HG03565 (cell line): Measurements from ENCODE around the gene SGMS1.
"Not testable (repeated sequence)": the region's sequence is repeated elsewhere in the genome, so short reads cannot be mapped to it uniquely, and the experiment has no call there.

Experiments used
- ATAC-seq: cut with Tn5 transposase; IDR thresholded peaks from one replicate; pipeline ENCODE4 v1.9.1; 2021; ENCODE audit warnings: mild to moderate bottlenecking, moderate library complexity; ENCODE audit not compliant: unreplicated experiment

The SGMS1 gene

GRCh38 chr10:50477287-50478203 is 146.2 kb downstream of the SGMS1 start:
- no peak for ATAC-seq

- ATAC-seq: no peak
These were observed 150.0 kb downstream of the SGMS1 start for GRCh38 chr10:50473756-50474155.

- no peak for ATAC-seq
These were observed 150.8 kb downstream of the SGMS1 start for GRCh38 chr10:50472914-50473313.

- ATAC-seq: no peak
These were observed 152.2 kb downstream of the SGMS1 start for GRCh38 chr10:50471583-50471975.

- no peak for ATAC-seq
These were observed 152.8 kb downstream of the SGMS1 start for GRCh38 chr10:50470798-50471582.

- ATAC-seq: peak; percentile 37
These were observed 153.4 kb downstream of the SGMS1 start for GRCh38 chr10:50470345-50470744.

- ATAC-seq: no peak
These were observed 154.0 kb downstream of the SGMS1 start for GRCh38 chr10:50469778-50470193.

- ATAC-seq: no peak
These were observed 154.5 kb downstream of the SGMS1 start for GRCh38 chr10:50469288-50469687.

- no peak for ATAC-seq
These were observed 156.5 kb downstream of the SGMS1 start for GRCh38 chr10:50467209-50467608.

GRCh38 chr10:50464004-50464409 is 159.7 kb downstream of the SGMS1 start:
- ATAC-seq: no peak

- no peak for ATAC-seq
These were observed 161.9 kb downstream of the SGMS1 start for GRCh38 chr10:50461834-50462233.

- no peak for ATAC-seq
These were observed 162.6 kb downstream of the SGMS1 start for GRCh38 chr10:50461123-50461522.

- no peak for ATAC-seq
These were observed 167.0 kb downstream of the SGMS1 start for GRCh38 chr10:50456719-50457118.

GRCh38 chr10:50453940-50454339 is 169.8 kb downstream of the SGMS1 start:
- no peak for ATAC-seq

GRCh38 chr10:50452603-50453002 is 171.2 kb downstream of the SGMS1 start:
- peak; percentile 39 for ATAC-seq

- ATAC-seq: no peak
These were observed 176.1 kb downstream of the SGMS1 start for GRCh38 chr10:50447691-50448090.

- ATAC-seq: not testable (repeated sequence)
These were observed 178.0 kb downstream of the SGMS1 start for GRCh38 chr10:50445777-50446176.

GRCh38 chr10:50440489-50440888 is 183.3 kb downstream of the SGMS1 start:
- no peak for ATAC-seq

- no peak for ATAC-seq
These were observed 183.9 kb downstream of the SGMS1 start for GRCh38 chr10:50439806-50440205.

GRCh38 chr10:50439187-50439586 is 184.6 kb downstream of the SGMS1 start:
- no peak for ATAC-seq

GRCh38 chr10:50438049-50438936 is 185.5 kb downstream of the SGMS1 start:
- no peak for ATAC-seq
